Activated CD4-positive, alpha-beta T cell treated with anti-CD3 and anti-CD28 coated beads for 36 hours (primary cell): ENCODE measurements around the gene LYRM2. TPM values are rescaled to one million over a fixed set of nuclear protein-coding genes. Genes with fewer than 3 reads are reported as not detected.
"Not testable (repeated sequence)": the region's sequence is repeated elsewhere in the genome, so short reads cannot be mapped to it uniquely, and the experiment has no call there.

ENCODE experiments used
- ATAC-seq: fragments of 200-7000 bp; cut with Tn5 transposase; one replicate; pipeline ENCODE4 v1.10.0; 2021; ENCODE audit warnings: mild to moderate bottlenecking, moderate library complexity
- CTCF ChIA-PET: fragments of 350-600 bp; sonication (Branson Sonifier 250); formaldehyde crosslinking; loops from one replicate; lab custom pipeline; 2021; ENCODE audit warnings: antibody characterized with exemption; lab: Charles Lee
- POLR2A ChIA-PET: fragments of 350-600 bp; sonication (Branson Sonifier 250); formaldehyde crosslinking; loops from one replicate; lab custom pipeline; 2021; ENCODE audit warnings: antibody characterized with exemption, inconsistent platforms; lab: Charles Lee
- DNase-seq: peaks from one replicate; pipeline ENCODE4 v3.0.0-alpha.2; 2020
- H3K27ac Mint-ChIP-seq: one replicate; pipeline ENCODE4 v1.8.0; 2021; ENCODE audit warnings: mixed read lengths
- H3K27me3 Mint-ChIP-seq: one replicate; pipeline ENCODE4 v1.8.0; 2021; ENCODE audit warnings: mixed read lengths
- H3K36me3 Mint-ChIP-seq: one replicate; pipeline ENCODE4 v1.8.0; 2021; ENCODE audit warnings: low read depth, mixed read lengths
- H3K4me1 Mint-ChIP-seq: one replicate; pipeline ENCODE4 v1.8.0; 2021; ENCODE audit warnings: mixed read lengths
- H3K4me3 Mint-ChIP-seq: one replicate; pipeline ENCODE4 v1.8.0; 2021; ENCODE audit warnings: mild to moderate bottlenecking, moderate library complexity, mixed read lengths
- H3K9me3 Mint-ChIP-seq: one replicate; pipeline ENCODE4 v1.8.0; 2021; ENCODE audit warnings: low read depth, mixed read lengths
- intact Hi-C, 2 experiments: fragments of 100-400 bp; cut with DNase I in 1 of 2; cut with micrococcal nuclease in 1 of 2; formaldehyde crosslinking; loops; one replicate each; pipeline versions ENCODE4 v1.14.2 to v1.15.1; 2022 to 2024; cut with DNase I, micrococcal nuclease
- total RNA-seq, 2 experiments: library from RNA; stranded (reverse); gene quantifications; one replicate each; pipeline ENCODE4 v1.2.3, GENCODE V29; 2021

Gene LYRM2
- total RNA-seq, 2 experiments from 2014 or later: 24.5 to 27.9 TPM

DNA sequence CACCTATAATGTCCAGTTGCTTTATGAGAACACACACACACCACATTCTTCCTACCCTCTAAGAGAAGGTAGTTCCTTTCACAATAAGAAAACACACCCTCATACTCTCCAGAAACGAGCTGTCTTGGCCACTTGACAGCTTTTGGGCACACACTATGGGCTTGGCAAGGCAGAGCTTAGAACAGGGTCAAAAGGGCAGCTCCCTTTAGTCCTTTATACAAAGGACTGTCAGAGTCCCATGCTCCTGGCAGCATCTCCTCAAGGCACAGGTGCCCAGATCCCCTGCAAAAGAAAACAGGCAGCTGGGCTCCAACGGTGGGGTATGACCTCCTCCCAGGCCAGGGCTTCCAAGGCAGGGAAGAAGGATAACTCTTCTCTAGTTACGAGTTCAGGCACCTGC lies 4.9 kb upstream of the LYRM2 start:
- ATAC-seq (no peak), DNase-seq (no peak)
- Mint-ChIP-seq H3K4me3 (no peak overlapping the region), H3K27me3 (no peaks in the 10 kb centered on the region), H3K4me1 (peaks cover 10% of the 10 kb centered on the region), H3K9me3 (no peaks in the 10 kb centered on the region), H3K27ac (no peak overlapping the region), H3K36me3 (peaks cover 47% of the 10 kb centered on the region)
- POLR2A ChIA-PET: no interaction called here
- CTCF ChIA-PET: interaction anchor here (0.6 to 1.1 kb wide), 3 partner anchors 12 to 271 kb away, joined by 3 to 4 read pairs (median 3); no protein-coding TSS in a partner anchor
- intact Hi-C loops: no loop called here

GRCh38 chr6:89642956-89643355 lies 4.4 kb upstream of the LYRM2 start:
- ATAC-seq (no peak), DNase-seq (no peak)
- Mint-ChIP-seq H3K4me3 (no peak overlapping the region), H3K27me3 (no peaks in the 10 kb centered on the region), H3K36me3 (peaks cover 44% of the 10 kb centered on the region), H3K9me3 (no peaks in the 10 kb centered on the region), H3K4me1 (peaks cover 10% of the 10 kb centered on the region), H3K27ac (peak overlapping the region; percentile 35)
- POLR2A ChIA-PET: no interaction called here
- intact Hi-C loops: no loop called here
- CTCF ChIA-PET: interaction anchor here (0.5 to 1.1 kb wide), 3 partner anchors 12 to 211 kb away, joined by 3 to 4 read pairs (median 3); no protein-coding TSS in a partner anchor

GRCh38 chr6:89641581-89641980 lies 3.0 kb upstream of the LYRM2 start:
- H3K9me3 Mint-ChIP-seq, H3K27me3 Mint-ChIP-seq, H3K27ac Mint-ChIP-seq, intact Hi-C loops, H3K4me3 Mint-ChIP-seq, ATAC-seq, DNase-seq, POLR2A ChIA-PET: not testable (repeated sequence)
- Mint-ChIP-seq H3K4me1 (peaks cover 18% of the 10 kb centered on the region), H3K36me3 (peaks cover 42% of the 10 kb centered on the region)
- CTCF ChIA-PET: interaction anchor here (1.2 kb wide), 1 partner anchor 9 kb away, joined by 3 read pairs; no protein-coding TSS in a partner anchor

DNA sequence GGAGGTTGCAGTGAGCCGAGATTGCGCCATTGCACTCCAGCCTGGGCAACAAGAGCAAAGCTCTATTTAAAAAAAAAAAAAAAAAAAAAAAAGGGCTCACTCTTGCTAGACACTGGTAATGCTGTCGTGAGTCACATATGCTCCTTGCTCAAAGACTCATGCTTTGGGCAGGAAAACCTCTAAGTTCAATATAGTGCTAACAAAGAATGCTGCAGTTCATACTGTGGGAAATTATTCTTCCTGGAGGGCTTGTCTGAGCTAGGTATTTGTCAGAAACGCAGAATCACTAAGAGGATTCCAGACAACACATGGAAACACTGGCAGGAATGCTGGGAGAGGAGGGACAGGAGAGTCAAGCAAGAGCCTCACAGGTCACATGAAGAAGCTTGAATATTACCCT lies 2.3 kb upstream of the LYRM2 start:
- Mint-ChIP-seq H3K4me3 (no peak overlapping the region), H3K9me3 (no peaks in the 10 kb centered on the region), H3K4me1 (peaks cover 22% of the 10 kb centered on the region), H3K27me3 (no peaks in the 10 kb centered on the region), H3K27ac (no peak overlapping the region), H3K36me3 (peaks cover 45% of the 10 kb centered on the region)
- CTCF ChIA-PET: no interaction called here
- intact Hi-C loops: no loop called here
- POLR2A ChIA-PET: no interaction called here
- no peak for ATAC-seq
- DNase-seq: no peak

- ATAC-seq (no peak), DNase-seq (no peak)
- ChIA-PET POLR2A (interaction anchor here (0.5 to 1.0 kb wide), 6 partner anchors 16 to 1423 kb away, joined by 3 to 18 read pairs (median 6); no protein-coding TSS in a partner anchor), CTCF (interaction anchor here (0.7 to 1.3 kb wide), 6 partner anchors 9 to 271 kb away, joined by 3 to 7 read pairs (median 4); partner anchors contain the start of gene ANKRD6)
- Mint-ChIP-seq H3K27ac (peak overlapping the region; percentile 98), H3K4me3 (peak overlapping the region; percentile 86), H3K27me3 (no peaks in the 10 kb centered on the region), H3K9me3 (no peaks in the 10 kb centered on the region), H3K4me1 (peaks cover 22% of the 10 kb centered on the region), H3K36me3 (peaks cover 51% of the 10 kb centered on the region)
- intact Hi-C loops: loop anchor here (1.0 to 5.0 kb wide), 12 partner anchors 179 to 949 kb away; partner anchors contain the start of genes ANKRD6 (in 2 of the 2), MAP3K7 (in 2 of the 2), MDN1 (in 2 of the 2) and CASP8AP2 (in 1 of the 2)
Measured at GRCh38 chr6:89637960-89638319, 607 bp downstream of the LYRM2 start.

DNA sequence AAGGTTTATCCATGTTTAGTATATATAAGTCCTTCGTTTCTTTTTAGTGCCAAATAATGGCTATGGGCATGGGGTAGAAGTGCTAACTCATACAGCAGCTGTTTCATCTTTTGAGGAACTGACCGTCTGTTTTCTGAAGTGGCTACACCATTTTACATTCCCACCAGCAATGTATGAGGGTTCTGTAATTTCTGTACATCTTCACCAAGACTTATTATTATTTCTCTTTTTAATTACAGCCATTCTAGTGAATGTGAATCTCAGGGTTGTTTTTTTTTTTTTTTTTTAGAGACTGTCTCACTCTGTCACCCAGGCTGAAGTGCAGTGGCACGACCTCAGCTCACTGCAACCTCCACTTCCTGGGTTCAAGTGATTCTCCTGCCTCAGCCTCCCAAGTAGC lies 2.1 kb downstream of the LYRM2 start:
- DNase-seq: not testable (repeated sequence)

DNA sequence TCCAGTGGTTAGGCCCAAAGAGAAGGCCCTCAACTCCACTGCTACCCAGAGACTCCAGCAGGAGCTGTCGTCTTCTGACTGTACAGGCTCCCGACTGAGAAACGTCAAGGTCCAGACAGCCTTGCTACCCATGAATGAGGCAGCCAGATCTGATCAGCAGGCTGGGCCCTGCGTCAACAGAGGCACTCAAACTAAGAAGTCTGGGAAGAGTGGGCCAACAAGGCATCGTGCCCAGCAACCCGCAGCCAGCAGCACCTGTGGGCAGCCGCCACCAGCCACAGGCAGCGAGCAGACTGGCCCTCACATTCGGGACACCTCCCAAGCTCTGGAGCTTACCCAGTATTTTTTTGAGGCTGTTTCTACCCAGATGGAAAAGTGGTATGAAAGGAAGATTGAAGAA lies 8.1 kb downstream of the LYRM2 start:
- H3K4me3 Mint-ChIP-seq: no peak overlapping the region
- no peaks in the 10 kb centered on the region for H3K27me3 Mint-ChIP-seq
- intact Hi-C loops: no loop called here
- CTCF ChIA-PET: interaction anchor here (1.0 to 1.5 kb wide), 2 partner anchors 13 to 198 kb away, joined by 3 to 6 read pairs; no protein-coding TSS in a partner anchor
- no peak overlapping the region for H3K27ac Mint-ChIP-seq
- ATAC-seq (no peak), DNase-seq (no peak)
- POLR2A ChIA-PET: no interaction called here
- H3K36me3 Mint-ChIP-seq: peaks cover 18% of the 10 kb centered on the region
- no peaks in the 10 kb centered on the region for H3K4me1 Mint-ChIP-seq
- no peaks in the 10 kb centered on the region for H3K9me3 Mint-ChIP-seq

More for the DNA sequence above, 2.1 kb downstream of the LYRM2 start:
- ATAC-seq, H3K27me3 Mint-ChIP-seq, POLR2A ChIA-PET, H3K4me3 Mint-ChIP-seq, H3K9me3 Mint-ChIP-seq: not testable (repeated sequence)
- CTCF ChIA-PET: interaction anchor here (0.9 kb wide), 1 partner anchor 225 kb away, joined by 3 read pairs; no protein-coding TSS in a partner anchor
- H3K4me1 Mint-ChIP-seq: peaks cover 22% of the 10 kb centered on the region
- peak overlapping the region; percentile 24 for H3K27ac Mint-ChIP-seq
- intact Hi-C loops: loop anchor here (5.0 kb wide), 3 partner anchors 181 to 841 kb away; partner anchors contain the start of genes MDN1 (in 1 of the 2) and PNRC1 (in 1 of the 2)
- H3K36me3 Mint-ChIP-seq: peaks cover 45% of the 10 kb centered on the region

DNA sequence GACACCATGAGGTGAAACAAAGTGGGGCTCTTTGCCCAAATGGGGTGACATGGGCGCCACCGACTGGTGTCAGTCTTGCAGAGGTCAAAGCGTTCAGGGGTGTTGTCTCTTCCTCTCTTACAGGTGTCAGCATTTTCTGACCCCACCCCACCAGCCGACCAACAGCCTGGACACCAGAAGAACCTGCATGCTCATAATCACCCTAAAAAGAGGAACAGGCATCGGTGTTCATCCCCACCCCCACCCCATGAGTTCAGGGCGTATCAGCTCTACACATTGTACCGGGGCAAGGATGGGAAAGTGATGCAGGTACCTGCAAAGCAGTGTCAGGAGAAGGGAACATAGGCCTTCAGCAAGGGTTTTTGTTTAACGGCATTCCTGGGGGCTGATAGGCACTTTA lies 14.8 kb downstream of the LYRM2 start:
- Mint-ChIP-seq H3K27ac (no peak overlapping the region), H3K27me3 (no peaks in the 10 kb centered on the region), H3K36me3 (no peaks in the 10 kb centered on the region), H3K9me3 (no peaks in the 10 kb centered on the region), H3K4me3 (no peak overlapping the region), H3K4me1 (no peaks in the 10 kb centered on the region)
- CTCF ChIA-PET: interaction anchor here (0.7 to 1.1 kb wide), 2 partner anchors 11 to 380 kb away, joined by 3 read pairs; no protein-coding TSS in a partner anchor
- POLR2A ChIA-PET: no interaction called here
- ATAC-seq: no peak
- intact Hi-C loops: no loop called here
- DNase-seq: no peak

- DNase-seq (no peak), ATAC-seq (no peak)
- H3K27ac Mint-ChIP-seq: no peak overlapping the region
- H3K36me3 Mint-ChIP-seq: no peaks in the 10 kb centered on the region
- H3K4me3 Mint-ChIP-seq: no peak overlapping the region
- no peaks in the 10 kb centered on the region for H3K27me3 Mint-ChIP-seq
- POLR2A ChIA-PET: no interaction called here
- H3K9me3 Mint-ChIP-seq: no peaks in the 10 kb centered on the region
- CTCF ChIA-PET: no interaction called here
- intact Hi-C loops: no loop called here
- no peaks in the 10 kb centered on the region for H3K4me1 Mint-ChIP-seq
Measured at GRCh38 chr6:89619567-89619966, 19.0 kb downstream of the LYRM2 start.

- no peak overlapping the region for H3K4me3 Mint-ChIP-seq
- no peak for DNase-seq
- no peak overlapping the region for H3K27ac Mint-ChIP-seq
- no peaks in the 10 kb centered on the region for H3K9me3 Mint-ChIP-seq
- H3K4me1 Mint-ChIP-seq: no peaks in the 10 kb centered on the region
- ChIA-PET POLR2A (no interaction called here), CTCF (interaction anchor here (0.5 to 0.9 kb wide), 2 partner anchors 9 to 186 kb away, joined by 3 read pairs; no protein-coding TSS in a partner anchor)
- no peak for ATAC-seq
- intact Hi-C loops: no loop called here
- no peaks in the 10 kb centered on the region for H3K36me3 Mint-ChIP-seq
- no peaks in the 10 kb centered on the region for H3K27me3 Mint-ChIP-seq
Measured at GRCh38 chr6:89618026-89618425, 20.5 kb downstream of the LYRM2 start.

- no peaks in the 10 kb centered on the region for H3K27me3 Mint-ChIP-seq
- intact Hi-C loops: no loop called here
- CTCF ChIA-PET: no interaction called here
- DNase-seq (no peak), ATAC-seq (no peak)
- H3K4me1 Mint-ChIP-seq: no peaks in the 10 kb centered on the region
- no peak overlapping the region for H3K4me3 Mint-ChIP-seq
- no peaks in the 10 kb centered on the region for H3K36me3 Mint-ChIP-seq
- no peak overlapping the region for H3K27ac Mint-ChIP-seq
- POLR2A ChIA-PET: no interaction called here
- H3K9me3 Mint-ChIP-seq: no peaks in the 10 kb centered on the region
Measured at GRCh38 chr6:89616531-89616930, 22.0 kb downstream of the LYRM2 start.

DNA sequence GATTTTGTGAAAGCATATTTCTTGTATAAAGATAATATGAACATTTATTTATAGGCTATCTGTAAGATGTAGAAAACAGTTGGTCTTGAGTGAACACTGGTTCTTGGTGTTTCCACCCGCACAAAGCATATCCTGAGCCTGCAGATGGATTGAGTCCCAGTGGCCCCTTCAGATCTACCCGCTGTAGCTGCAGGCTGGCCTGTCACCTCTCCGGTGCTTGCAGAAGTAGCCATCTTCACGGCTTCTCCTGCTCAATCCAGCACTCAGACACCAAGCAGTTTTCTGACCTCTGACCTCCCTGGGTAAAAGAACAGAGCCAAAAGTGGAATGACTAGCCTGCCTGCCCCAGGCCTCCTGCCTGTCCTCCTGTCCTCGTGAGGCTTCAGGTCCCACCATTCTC lies 22.7 kb downstream of the LYRM2 start:
- Mint-ChIP-seq H3K36me3 (no peaks in the 10 kb centered on the region), H3K27ac (no peak overlapping the region), H3K9me3 (no peaks in the 10 kb centered on the region), H3K27me3 (no peaks in the 10 kb centered on the region), H3K4me1 (no peaks in the 10 kb centered on the region), H3K4me3 (no peak overlapping the region)
- ATAC-seq (no peak), DNase-seq (no peak)
- ChIA-PET POLR2A (no interaction called here), CTCF (interaction anchor here (1.4 kb wide), 1 partner anchor 178 kb away, joined by 3 read pairs; no protein-coding TSS in a partner anchor)
- intact Hi-C loops: no loop called here
